ENCODE results near the gene AKAP7. TPM values are rescaled to one million over a fixed set of nuclear protein-coding genes. Genes with fewer than 3 reads are reported as not detected.
A peak's percentile ranks its signal among the peaks of the same experiment; 100 is the strongest.

Gene AKAP7
- total RNA-seq, 1 experiment from 2014 or later: 3.1 TPM

- TF ChIP-seq EZH2phosphoT487 (IDR thresholded peaks at IDR 0.05; ENCODE audit: borderline replicate concordance) (no peak), CBX3 (IDR thresholded peaks at IDR 0.05; ENCODE audit: low read depth) (no peak)
- TF ChIP-seq, protein P1, sequence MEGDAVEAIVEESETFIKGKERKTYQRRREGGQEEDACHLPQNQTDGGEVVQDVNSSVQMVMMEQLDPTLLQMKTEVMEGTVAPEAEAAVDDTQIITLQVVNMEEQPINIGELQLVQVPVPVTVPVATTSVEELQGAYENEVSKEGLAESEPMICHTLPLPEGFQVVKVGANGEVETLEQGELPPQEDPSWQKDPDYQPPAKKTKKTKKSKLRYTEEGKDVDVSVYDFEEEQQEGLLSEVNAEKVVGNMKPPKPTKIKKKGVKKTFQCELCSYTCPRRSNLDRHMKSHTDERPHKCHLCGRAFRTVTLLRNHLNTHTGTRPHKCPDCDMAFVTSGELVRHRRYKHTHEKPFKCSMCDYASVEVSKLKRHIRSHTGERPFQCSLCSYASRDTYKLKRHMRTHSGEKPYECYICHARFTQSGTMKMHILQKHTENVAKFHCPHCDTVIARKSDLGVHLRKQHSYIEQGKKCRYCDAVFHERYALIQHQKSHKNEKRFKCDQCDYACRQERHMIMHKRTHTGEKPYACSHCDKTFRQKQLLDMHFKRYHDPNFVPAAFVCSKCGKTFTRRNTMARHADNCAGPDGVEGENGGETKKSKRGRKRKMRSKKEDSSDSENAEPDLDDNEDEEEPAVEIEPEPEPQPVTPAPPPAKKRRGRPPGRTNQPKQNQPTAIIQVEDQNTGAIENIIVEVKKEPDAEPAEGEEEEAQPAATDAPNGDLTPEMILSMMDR (IDR thresholded peaks at IDR 0.05 in 2 of 3, conservative IDR thresholded peaks at IDR 0.05 in 1 of 3; ENCODE audit: borderline replicate concordance in 1 of 3, insufficient read depth in 1 of 3, low read depth in 2 of 3, low read length in 2 of 3): peak in 2 of 3 experiments; percentile 24 to 31; a peak in 3 of 6 replicates
Observed at GRCh38 chr6:131262060-131262459, 126.8 kb downstream of the AKAP7 start.

GRCh38 chr6:131265939-131266338, 130.7 kb downstream of the AKAP7 start:
- no peaks in the 10 kb centered on the region for H3K4me1 ChIP-seq (ENCODE audit: control insufficient read depth in 1 of 2, insufficient read depth in 2 of 2, low read length in 2 of 2)
- no peak overlapping the region for H3K4me3 ChIP-seq (replicated peaks in 1 of 2; ENCODE audit: low read depth in 1 of 2, low read length in 2 of 2)
- ChIA-PET POLR2A (no interaction called here), RAD21 (ENCODE audit: low non-redundant PET in 1 of 2, low total read pairs in 2 of 2, uncharacterized antibody in 2 of 2, unreplicated experiment in 2 of 2) (no interaction called here), CTCF (no interaction called here)
- no peak overlapping the region for H3K4me2 ChIP-seq (ENCODE audit: low read length)
- H3K36me3 ChIP-seq (ENCODE audit: control insufficient read depth in 1 of 2, insufficient read depth in 2 of 2, low read length in 2 of 2): no peaks in the 10 kb centered on the region
- H4K20me1 ChIP-seq (ENCODE audit: insufficient read depth): no peaks in the 10 kb centered on the region
- ATAC-seq: no peak
- no TSS peak for BruUV-seq (replicated peaks)
- H3K79me2 ChIP-seq (ENCODE audit: insufficient read depth, low read length): no peaks in the 10 kb centered on the region
- no peaks in the 10 kb centered on the region for H3K9me3 ChIP-seq (ENCODE audit: control insufficient read depth in 1 of 2, insufficient read depth in 1 of 2, low read depth in 1 of 2, low read length in 2 of 2)
- no peaks in the 10 kb centered on the region for H3K9me2 ChIP-seq (ENCODE audit: insufficient read depth)
- H3K9ac ChIP-seq (ENCODE audit: low read length): no peak overlapping the region
- intact Hi-C loops (cut with micrococcal nuclease): no loop called here
- H3K27me3 ChIP-seq (ENCODE audit: insufficient read depth, low read length): no peaks in the 10 kb centered on the region
- H3K27ac ChIP-seq (ENCODE audit: low read depth, low read length): no peak overlapping the region
- no peak overlapping the region for H2AFZ ChIP-seq (ENCODE audit: low read depth, low read length, poor library complexity, severe bottlenecking)
- no peak for DNase-seq (ENCODE audit: low read depth, low spot score)
- TF ChIP-seq ZNF274 (IDR thresholded peaks at IDR 0.05; ENCODE audit: low read depth, low read length): no peak
- TF ChIP-seq, protein P1 (IDR thresholded peaks at IDR 0.05 in 2 of 3, conservative IDR thresholded peaks at IDR 0.05 in 1 of 3; ENCODE audit: borderline replicate concordance in 1 of 3, insufficient read depth in 1 of 3, low read depth in 2 of 3, low read length in 2 of 3): no peak
- no peak for TF ChIP-seq MAX (IDR thresholded peaks at IDR 0.05)
- TF ChIP-seq JUND (IDR thresholded peaks at IDR 0.05): no peak
- TF ChIP-seq TCF7L2 (IDR thresholded peaks at IDR 0.05; ENCODE audit: borderline replicate concordance, extremely low read depth, insufficient read depth, insufficient read length): no peak
- no peak for TF ChIP-seq ATF3 (IDR thresholded peaks at IDR 0.05)
- TF ChIP-seq, protein P2, sequence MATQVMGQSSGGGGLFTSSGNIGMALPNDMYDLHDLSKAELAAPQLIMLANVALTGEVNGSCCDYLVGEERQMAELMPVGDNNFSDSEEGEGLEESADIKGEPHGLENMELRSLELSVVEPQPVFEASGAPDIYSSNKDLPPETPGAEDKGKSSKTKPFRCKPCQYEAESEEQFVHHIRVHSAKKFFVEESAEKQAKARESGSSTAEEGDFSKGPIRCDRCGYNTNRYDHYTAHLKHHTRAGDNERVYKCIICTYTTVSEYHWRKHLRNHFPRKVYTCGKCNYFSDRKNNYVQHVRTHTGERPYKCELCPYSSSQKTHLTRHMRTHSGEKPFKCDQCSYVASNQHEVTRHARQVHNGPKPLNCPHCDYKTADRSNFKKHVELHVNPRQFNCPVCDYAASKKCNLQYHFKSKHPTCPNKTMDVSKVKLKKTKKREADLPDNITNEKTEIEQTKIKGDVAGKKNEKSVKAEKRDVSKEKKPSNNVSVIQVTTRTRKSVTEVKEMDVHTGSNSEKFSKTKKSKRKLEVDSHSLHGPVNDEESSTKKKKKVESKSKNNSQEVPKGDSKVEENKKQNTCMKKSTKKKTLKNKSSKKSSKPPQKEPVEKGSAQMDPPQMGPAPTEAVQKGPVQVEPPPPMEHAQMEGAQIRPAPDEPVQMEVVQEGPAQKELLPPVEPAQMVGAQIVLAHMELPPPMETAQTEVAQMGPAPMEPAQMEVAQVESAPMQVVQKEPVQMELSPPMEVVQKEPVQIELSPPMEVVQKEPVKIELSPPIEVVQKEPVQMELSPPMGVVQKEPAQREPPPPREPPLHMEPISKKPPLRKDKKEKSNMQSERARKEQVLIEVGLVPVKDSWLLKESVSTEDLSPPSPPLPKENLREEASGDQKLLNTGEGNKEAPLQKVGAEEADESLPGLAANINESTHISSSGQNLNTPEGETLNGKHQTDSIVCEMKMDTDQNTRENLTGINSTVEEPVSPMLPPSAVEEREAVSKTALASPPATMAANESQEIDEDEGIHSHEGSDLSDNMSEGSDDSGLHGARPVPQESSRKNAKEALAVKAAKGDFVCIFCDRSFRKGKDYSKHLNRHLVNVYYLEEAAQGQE (IDR thresholded peaks at IDR 0.05; ENCODE audit: low read depth): no peak
- TF ChIP-seq EGR1 (IDR thresholded peaks at IDR 0.05; ENCODE audit: low read depth): no peak

More at GRCh38 chr6:131262060-131262459, 126.8 kb downstream of the AKAP7 start:
- ATAC-seq: 0 out of 2 replicates have a peak, but pooled peaks have one; percentile 32
- POLR2A ChIA-PET: no interaction called here
- H3K9ac ChIP-seq (ENCODE audit: low read length): no peak overlapping the region
- H3K27me3 ChIP-seq (ENCODE audit: insufficient read depth, low read length): no peaks in the 10 kb centered on the region
- RAD21 ChIA-PET (ENCODE audit: low non-redundant PET in 1 of 2, low total read pairs in 2 of 2, uncharacterized antibody in 2 of 2, unreplicated experiment in 2 of 2): no interaction called here
- no peaks in the 10 kb centered on the region for H3K36me3 ChIP-seq (ENCODE audit: control insufficient read depth in 1 of 2, insufficient read depth in 2 of 2, low read length in 2 of 2)
- H3K4me2 ChIP-seq (ENCODE audit: low read length): no peak overlapping the region
- no peaks in the 10 kb centered on the region for H3K9me3 ChIP-seq (ENCODE audit: control insufficient read depth in 1 of 2, insufficient read depth in 1 of 2, low read depth in 1 of 2, low read length in 2 of 2)
- peak; percentile 3 for DNase-seq (ENCODE audit: low read depth, low spot score)
- H3K9me2 ChIP-seq (ENCODE audit: insufficient read depth): no peaks in the 10 kb centered on the region
- CTCF ChIA-PET: no interaction called here
- no peak overlapping the region for H2AFZ ChIP-seq (ENCODE audit: low read depth, low read length, poor library complexity, severe bottlenecking)
- peaks cover 8% of the 10 kb centered on the region in 2 experiments; a peak in 2 of 4 replicates for H3K4me1 ChIP-seq (ENCODE audit: control insufficient read depth in 1 of 2, insufficient read depth in 2 of 2, low read length in 2 of 2)
- no TSS peak for BruUV-seq (replicated peaks)
- no peaks in the 10 kb centered on the region for H4K20me1 ChIP-seq (ENCODE audit: insufficient read depth)
- intact Hi-C loops (cut with micrococcal nuclease): no loop called here
- no peaks in the 10 kb centered on the region for H3K79me2 ChIP-seq (ENCODE audit: insufficient read depth, low read length)
- no peak overlapping the region for H3K27ac ChIP-seq (ENCODE audit: low read depth, low read length)
- no peak overlapping the region for H3K4me3 ChIP-seq (replicated peaks in 1 of 2; ENCODE audit: low read depth in 1 of 2, low read length in 2 of 2)
